SK-N-SH (cell line): Measurements from ENCODE around the gene COL5A2.

Source experiments
- CTCF ChIP-seq: fragments of 200-600 bp; sonication (generic); IDR thresholded peaks from 2 replicates; pipeline ENCODE4 v1.6.1; 2017; ENCODE audit warnings: antibody characterized with exemption, mild to moderate bottlenecking, moderate library complexity
- EZH2phosphoT487 ChIP-seq: fragments of 200-600 bp; sonication (generic); IDR thresholded peaks from 2 replicates; pipeline ENCODE4 v1.6.1; 2017; ENCODE audit warnings: low read depth, mixed run types, mild to moderate bottlenecking, antibody characterized with exemption, moderate library complexity, borderline replicate concordance
- GABPA ChIP-seq: IDR thresholded peaks from 2 replicates; pipeline ENCODE4 v1.4.0; 2012; ENCODE audit warnings: low read depth, mild to moderate bottlenecking
- MAX ChIP-seq: IDR thresholded peaks from 2 replicates; pipeline ENCODE4 v1.4.0; 2012; ENCODE audit warnings: low read depth
- NRF1 ChIP-seq: IDR thresholded peaks from 2 replicates; pipeline ENCODE4 v1.6.1; 2012; ENCODE audit warnings: low read depth, mild to moderate bottlenecking, low read length
- SMC3 ChIP-seq: IDR thresholded peaks from 2 replicates; pipeline ENCODE4 v1.6.1; 2012; ENCODE audit warnings: low read depth, low read length, improper control_type of control experiment
- TAF1 ChIP-seq: IDR thresholded peaks from 2 replicates; pipeline ENCODE4 v1.6.1; 2012; ENCODE audit warnings: low read depth, mild to moderate bottlenecking, low read length, moderate library complexity, borderline replicate concordance

- no peak for TF ChIP-seq GABPA
- TF ChIP-seq MAX: no peak
- no peak for TF ChIP-seq CTCF
- TF ChIP-seq NRF1: no peak
- TF ChIP-seq SMC3: no peak
- no peak for TF ChIP-seq TAF1
- TF ChIP-seq EZH2phosphoT487: no peak
Measured at GRCh38 chr2:189147989-189148388, 31.6 kb downstream of the COL5A2 start.
